GM12878 (cell line): ENCODE measurements around the gene TM4SF4. TPM values are rescaled to one million over a fixed set of nuclear protein-coding genes. Genes with fewer than 3 reads are reported as not detected.

Experiments used
- ATAC-seq: fragments of 200-7000 bp; cut with Tn5 transposase; 3 replicates; pipeline ENCODE4 v1.9.1; 2020; ENCODE audit warnings: mild to moderate bottlenecking, moderate library complexity
- BruUV-seq: library from RNA; stranded (reverse); fragments of 400-500 nt; replicated peaks from 2 replicates; lab custom pipeline; 2021; lab: Mats Ljungman, UMichigan
- CTCF ChIA-PET: fragments of 300-600 bp; sonication (Branson Sonifier 250); formaldehyde crosslinking; extraction: SDS; loops from one replicate; lab custom pipeline; 2021; ENCODE audit warnings: inconsistent platforms; lab: Yijun Ruan, JAX
- POLR2A ChIA-PET: fragments of 350-600 bp; formaldehyde crosslinking; extraction: SDS; loops from one replicate; lab custom pipeline; 2021; ENCODE audit warnings: inconsistent platforms; lab: Charles Lee
- RAD21 ChIA-PET: fragments of 300-600 bp; sonication (Branson Sonifier 250); formaldehyde crosslinking; loops from one replicate; lab custom pipeline; 2023; ENCODE audit warnings: antibody characterized with exemption; ENCODE audit not compliant: unreplicated experiment; lab: Charles Lee
- SMC1A ChIA-PET: fragments of 300-600 bp; sonication (Branson Sonifier 250); formaldehyde crosslinking; loops from one replicate; lab custom pipeline; 2023; ENCODE audit not compliant: unreplicated experiment, uncharacterized antibody; lab: Charles Lee
- DNase-seq: peaks from one replicate; pipeline ENCODE4 v3.0.0-alpha.2; 2011; ENCODE audit warnings: low read depth, low spot score
- FAIRE-seq: peaks from 3 replicates; lab custom pipeline; 2011; peaks lifted over from hg19 to GRCh38; lab: Jason Lieb, UNC
- H2AFZ ChIP-seq: 2 replicates; pipeline ENCODE4 v1.6.0; 2011; ENCODE audit warnings: low read depth, low read length, control low read depth; ENCODE audit not compliant: control insufficient read depth
- H3K27ac ChIP-seq: 2 replicates; pipeline ENCODE4 v1.5.1; 2011; ENCODE audit warnings: control low read depth; ENCODE audit not compliant: control insufficient read depth, insufficient read depth
- H3K27me3 ChIP-seq, 2 experiments: replicated peaks in 1 of 2; 2 replicates each; pipeline versions ENCODE4 v1.6.0 to v1.6.1; 2011; ENCODE audit warnings: low read length in 1 of 2; ENCODE audit not compliant: control insufficient read depth in 2 of 2, insufficient read depth in 2 of 2
- H3K36me3 ChIP-seq, 2 experiments: 2 replicates each; pipeline ENCODE4 v1.5.1; 2011; ENCODE audit warnings: low read length in 1 of 2; ENCODE audit not compliant: control insufficient read depth in 2 of 2, insufficient read depth in 2 of 2
- H3K4me1 ChIP-seq: 2 replicates; pipeline ENCODE4 v1.6.1; 2011; ENCODE audit warnings: mild to moderate bottlenecking, low read length, moderate library complexity, mixed read lengths; ENCODE audit not compliant: control insufficient read depth, insufficient read depth
- H3K4me2 ChIP-seq: 2 replicates; pipeline ENCODE4 v1.6.0; 2011; ENCODE audit warnings: control low read depth; ENCODE audit not compliant: control insufficient read depth, insufficient read depth
- H3K4me3 ChIP-seq: fragments of 200-600 bp; sonication (generic); 2 replicates; pipeline ENCODE4 v1.5.1; 2016
- H3K79me2 ChIP-seq: 2 replicates; pipeline ENCODE4 v1.6.0; 2011; ENCODE audit warnings: low read length; ENCODE audit not compliant: control insufficient read depth, insufficient read depth
- H3K9ac ChIP-seq: 2 replicates; pipeline ENCODE4 v1.8.0; 2011; ENCODE audit warnings: low read length, control low read depth, mixed read lengths; ENCODE audit not compliant: control insufficient read depth, insufficient read depth
- H3K9me3 ChIP-seq: replicated peaks from 3 replicates; pipeline ENCODE4 v1.5.1; 2011; ENCODE audit warnings: mild to moderate bottlenecking, low read length; ENCODE audit not compliant: control insufficient read depth, insufficient read depth
- H4K20me1 ChIP-seq: 2 replicates; pipeline ENCODE4 v1.6.0; 2011; ENCODE audit not compliant: control insufficient read depth, insufficient read depth
- CBX5 ChIP-seq: sonication (generic); IDR thresholded peaks from 2 replicates; pipeline ENCODE4 v1.6.1; 2016; ENCODE audit warnings: low read depth, moderate library complexity, mild to moderate bottlenecking, inconsistent platforms
- GATAD2B ChIP-seq: fragments of 450-650 bp; conservative IDR thresholded peaks from 2 replicates; pipeline ENCODE4 v1.6.1; 2017; ENCODE audit warnings: low read depth, mild to moderate bottlenecking, moderate library complexity
- MEF2B ChIP-seq: fragments of 450-650 bp; IDR thresholded peaks from 2 replicates; pipeline ENCODE4 v1.6.1; 2018; ENCODE audit warnings: mild to moderate bottlenecking, moderate library complexity; ENCODE audit not compliant: partially characterized antibody, poor library complexity, severe bottlenecking
- whole genome bisulfite sequencing: methylation state at CpG from one replicate; pipeline ENCODE4 v1.1.6; 2016; ENCODE audit warnings: low lambda C conversion rate; ENCODE audit not compliant: insufficient replicate concordance, insufficient coverage; ENCODE audit errors: missing lambda C conversion rate; 5-methylcytosine and 5-hydroxymethylcytosine counted together
- in situ Hi-C: fragments of 300-500 bp; cut with MboI; formaldehyde crosslinking; loops from 9 replicates; pipeline ENCODE4 v1.14.3; 2018; ENCODE audit warnings: mixed read lengths
- intact Hi-C: fragments of 100-400 bp; cut with micrococcal nuclease; formaldehyde crosslinking; loops from one replicate; pipeline ENCODE4 v1.14.2; 2022; ENCODE audit not compliant: unreplicated experiment
- polyA plus RNA-seq, 11 experiments: library from polyadenylated mRNA; depleted of rRNA in 4 of 11; unstranded in 6 of 11; stranded (reverse) in 5 of 11; fragments of >200 nt; fragmentation: Nextera tagmentation in 4 of 11; fragmentation: Illumina TruSeq in 1 of 11; extraction: Ambion mirVana in 4 of 11; extraction: Trizol in 1 of 11; gene quantifications; 1 replicate in 1 of 11; 2 replicates in 10 of 11; pipeline versions ENCODE4 v1.2.1 to v1.2.3, GENCODE V29; 2011 to 2016; ENCODE audit warnings: inconsistent platforms in 2 of 11, missing spikeins in 2 of 11, low read depth in 1 of 11
- total RNA-seq, 4 experiments: library from RNA; depleted of rRNA in 3 of 4; stranded (reverse); fragments of >200 nt in 3 of 4; fragmentation: Illumina TruSeq in 1 of 4; extraction: Trizol in 1 of 4; gene quantifications; 2 replicates each; pipeline versions ENCODE4 v1.2.1 to v1.2.3, GENCODE V29; 2013 to 2021
- TF ChIP-seq, protein P1 (sequence below), 3 experiments: IDR thresholded peaks in 2 of 3; conservative IDR thresholded peaks in 1 of 3; 2 replicates each; pipeline ENCODE4 v1.5.1; 2011; ENCODE audit warnings: low read depth in 3 of 3, low read length in 3 of 3, mild to moderate bottlenecking in 3 of 3, control low read depth in 2 of 3, moderate library complexity in 2 of 3, inconsistent platforms in 1 of 3, mixed read lengths in 1 of 3; ENCODE audit not compliant: control insufficient read depth in 2 of 3, insufficient read depth in 1 of 3; ENCODE audit errors: extremely low read depth in 1 of 3
- TF ChIP-seq, protein P2 (sequence below): fragments of 450-650 bp; IDR thresholded peaks from 2 replicates; pipeline ENCODE4 v1.6.1; 2017; ENCODE audit warnings: mild to moderate bottlenecking
- TF ChIP-seq, protein P3 (sequence below): fragments of 450-650 bp; IDR thresholded peaks from 2 replicates; pipeline ENCODE4 v1.6.1; 2018; ENCODE audit warnings: mild to moderate bottlenecking, low read depth, moderate library complexity; ENCODE audit not compliant: partially characterized antibody
- TF ChIP-seq, protein P4 (sequence below): fragments of 450-650 bp; IDR thresholded peaks from 2 replicates; pipeline ENCODE4 v1.6.1; 2014; ENCODE audit warnings: mild to moderate bottlenecking

TM4SF4 gene
- total and polyA plus RNA-seq, 10 of the 15 experiments (the other 5 are each of a cell fraction or from before 2014, with no cell fraction given): 0.06 to 1.3 TPM; not detected in 8

DNA sequence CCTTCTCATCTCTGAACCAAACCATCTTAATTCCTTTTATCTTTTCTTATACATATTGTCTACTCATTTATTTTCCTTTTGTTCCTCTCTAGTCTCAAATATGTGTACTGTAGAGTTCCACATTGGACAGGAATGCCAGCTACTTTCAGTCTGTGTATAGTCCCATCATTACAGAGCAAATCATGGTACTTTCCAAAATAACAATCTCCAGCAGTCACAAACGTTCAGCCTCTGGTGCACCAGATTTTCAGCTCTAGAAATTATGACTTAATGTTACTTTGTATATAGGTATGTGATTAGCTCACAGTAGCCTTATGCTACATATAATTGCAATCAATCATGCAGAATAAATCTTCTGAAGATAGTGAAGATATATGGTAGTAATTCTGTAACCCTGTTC lies 32.5 kb upstream of the TM4SF4 start:
- H3K36me3 ChIP-seq: no peaks in the 10 kb centered on the region
- no peak overlapping the region for H2AFZ ChIP-seq
- no peak overlapping the region for H3K27ac ChIP-seq
- ATAC-seq (peak; percentile 52), FAIRE-seq (no peak)
- H3K9me3 ChIP-seq: no peaks in the 10 kb centered on the region
- H3K79me2 ChIP-seq: no peaks in the 10 kb centered on the region
- no peaks in the 10 kb centered on the region for H4K20me1 ChIP-seq
- no peak overlapping the region for H3K4me3 ChIP-seq
- H3K4me1 ChIP-seq: no peaks in the 10 kb centered on the region
- 4% methylated on average over 1 of the region's 1 CpG for WGBS
- ChIA-PET CTCF (interaction anchor here (0.8 to 1.4 kb wide), 5 partner anchors 18 to 38 kb away, joined by 3 to 5 read pairs (median 5); no protein-coding TSS in a partner anchor), POLR2A (interaction anchor here (1.4 kb wide), 1 partner anchor 23 kb away, joined by 5 read pairs; no protein-coding TSS in a partner anchor), RAD21 (interaction anchor here (1.3 to 1.9 kb wide), 3 partner anchors 25 to 39 kb away, joined by 3 to 7 read pairs (median 4); partner anchors contain the start of gene TM4SF4)
- no peaks in the 10 kb centered on the region; a peak in 1 of 4 replicates for H3K27me3 ChIP-seq
- H3K4me2 ChIP-seq: no peak overlapping the region
- TF ChIP-seq MEF2B (no peak), CBX5 (no peak), GATAD2B (no peak)
- TF ChIP-seq, protein P1, sequence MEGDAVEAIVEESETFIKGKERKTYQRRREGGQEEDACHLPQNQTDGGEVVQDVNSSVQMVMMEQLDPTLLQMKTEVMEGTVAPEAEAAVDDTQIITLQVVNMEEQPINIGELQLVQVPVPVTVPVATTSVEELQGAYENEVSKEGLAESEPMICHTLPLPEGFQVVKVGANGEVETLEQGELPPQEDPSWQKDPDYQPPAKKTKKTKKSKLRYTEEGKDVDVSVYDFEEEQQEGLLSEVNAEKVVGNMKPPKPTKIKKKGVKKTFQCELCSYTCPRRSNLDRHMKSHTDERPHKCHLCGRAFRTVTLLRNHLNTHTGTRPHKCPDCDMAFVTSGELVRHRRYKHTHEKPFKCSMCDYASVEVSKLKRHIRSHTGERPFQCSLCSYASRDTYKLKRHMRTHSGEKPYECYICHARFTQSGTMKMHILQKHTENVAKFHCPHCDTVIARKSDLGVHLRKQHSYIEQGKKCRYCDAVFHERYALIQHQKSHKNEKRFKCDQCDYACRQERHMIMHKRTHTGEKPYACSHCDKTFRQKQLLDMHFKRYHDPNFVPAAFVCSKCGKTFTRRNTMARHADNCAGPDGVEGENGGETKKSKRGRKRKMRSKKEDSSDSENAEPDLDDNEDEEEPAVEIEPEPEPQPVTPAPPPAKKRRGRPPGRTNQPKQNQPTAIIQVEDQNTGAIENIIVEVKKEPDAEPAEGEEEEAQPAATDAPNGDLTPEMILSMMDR (IDR thresholded peaks at IDR 0.05 in 2 of 3, conservative IDR thresholded peaks at IDR 0.05 in 1 of 3; ENCODE audit: control insufficient read depth in 2 of 3, extremely low read depth in 1 of 3, insufficient read depth in 1 of 3, low read depth in 3 of 3, low read length in 3 of 3): no peak
- TF ChIP-seq, protein P2, sequence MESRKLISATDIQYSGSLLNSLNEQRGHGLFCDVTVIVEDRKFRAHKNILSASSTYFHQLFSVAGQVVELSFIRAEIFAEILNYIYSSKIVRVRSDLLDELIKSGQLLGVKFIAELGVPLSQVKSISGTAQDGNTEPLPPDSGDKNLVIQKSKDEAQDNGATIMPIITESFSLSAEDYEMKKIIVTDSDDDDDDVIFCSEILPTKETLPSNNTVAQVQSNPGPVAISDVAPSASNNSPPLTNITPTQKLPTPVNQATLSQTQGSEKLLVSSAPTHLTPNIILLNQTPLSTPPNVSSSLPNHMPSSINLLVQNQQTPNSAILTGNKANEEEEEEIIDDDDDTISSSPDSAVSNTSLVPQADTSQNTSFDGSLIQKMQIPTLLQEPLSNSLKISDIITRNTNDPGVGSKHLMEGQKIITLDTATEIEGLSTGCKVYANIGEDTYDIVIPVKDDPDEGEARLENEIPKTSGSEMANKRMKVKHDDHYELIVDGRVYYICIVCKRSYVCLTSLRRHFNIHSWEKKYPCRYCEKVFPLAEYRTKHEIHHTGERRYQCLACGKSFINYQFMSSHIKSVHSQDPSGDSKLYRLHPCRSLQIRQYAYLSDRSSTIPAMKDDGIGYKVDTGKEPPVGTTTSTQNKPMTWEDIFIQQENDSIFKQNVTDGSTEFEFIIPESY: no peak
- TF ChIP-seq, protein P3, sequence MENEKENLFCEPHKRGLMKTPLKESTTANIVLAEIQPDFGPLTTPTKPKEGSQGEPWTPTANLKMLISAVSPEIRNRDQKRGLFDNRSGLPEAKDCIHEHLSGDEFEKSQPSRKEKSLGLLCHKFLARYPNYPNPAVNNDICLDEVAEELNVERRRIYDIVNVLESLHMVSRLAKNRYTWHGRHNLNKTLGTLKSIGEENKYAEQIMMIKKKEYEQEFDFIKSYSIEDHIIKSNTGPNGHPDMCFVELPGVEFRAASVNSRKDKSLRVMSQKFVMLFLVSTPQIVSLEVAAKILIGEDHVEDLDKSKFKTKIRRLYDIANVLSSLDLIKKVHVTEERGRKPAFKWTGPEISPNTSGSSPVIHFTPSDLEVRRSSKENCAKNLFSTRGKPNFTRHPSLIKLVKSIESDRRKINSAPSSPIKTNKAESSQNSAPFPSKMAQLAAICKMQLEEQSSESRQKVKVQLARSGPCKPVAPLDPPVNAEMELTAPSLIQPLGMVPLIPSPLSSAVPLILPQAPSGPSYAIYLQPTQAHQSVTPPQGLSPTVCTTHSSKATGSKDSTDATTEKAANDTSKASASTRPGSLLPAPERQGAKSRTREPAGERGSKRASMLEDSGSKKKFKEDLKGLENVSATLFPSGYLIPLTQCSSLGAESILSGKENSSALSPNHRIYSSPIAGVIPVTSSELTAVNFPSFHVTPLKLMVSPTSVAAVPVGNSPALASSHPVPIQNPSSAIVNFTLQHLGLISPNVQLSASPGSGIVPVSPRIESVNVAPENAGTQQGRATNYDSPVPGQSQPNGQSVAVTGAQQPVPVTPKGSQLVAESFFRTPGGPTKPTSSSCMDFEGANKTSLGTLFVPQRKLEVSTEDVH: no peak
- TF ChIP-seq, protein P4, sequence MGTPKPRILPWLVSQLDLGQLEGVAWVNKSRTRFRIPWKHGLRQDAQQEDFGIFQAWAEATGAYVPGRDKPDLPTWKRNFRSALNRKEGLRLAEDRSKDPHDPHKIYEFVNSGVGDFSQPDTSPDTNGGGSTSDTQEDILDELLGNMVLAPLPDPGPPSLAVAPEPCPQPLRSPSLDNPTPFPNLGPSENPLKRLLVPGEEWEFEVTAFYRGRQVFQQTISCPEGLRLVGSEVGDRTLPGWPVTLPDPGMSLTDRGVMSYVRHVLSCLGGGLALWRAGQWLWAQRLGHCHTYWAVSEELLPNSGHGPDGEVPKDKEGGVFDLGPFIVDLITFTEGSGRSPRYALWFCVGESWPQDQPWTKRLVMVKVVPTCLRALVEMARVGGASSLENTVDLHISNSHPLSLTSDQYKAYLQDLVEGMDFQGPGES: no peak
- TF ChIP-seq, all 136 proteins: peak for 0
- no peak for DNase-seq
- BruUV-seq: no TSS peak
- no peak overlapping the region for H3K9ac ChIP-seq
- in situ Hi-C loops (no loop called here), intact Hi-C loops (no loop called here)
- SMC1A ChIA-PET: interaction anchor here (0.6 to 2.0 kb wide), 10 partner anchors 8 to 46 kb away, joined by 3 to 14 read pairs (median 3); no protein-coding TSS in a partner anchor
